ENCODE data around the gene LRRC8E. TPM values are rescaled to one million over a fixed set of nuclear protein-coding genes. Genes with fewer than 3 reads are reported as not detected.

The LRRC8E gene
- total RNA-seq, 1 donor from 2014 or later = 6.6 TPM

GRCh38 chr19:7856679-7857663 lies 31.3 kb upstream of the LRRC8E start:
- H3K4me3 Mint-ChIP-seq (ENCODE audit: unreplicated experiment) = no peak overlapping the region
- no peak overlapping the region for H3K9ac ChIP-seq (ENCODE audit: low read length)
- no peaks in the 10 kb centered on the region for H3K9me3 Mint-ChIP-seq (ENCODE audit: unreplicated experiment)
- H2AFZ ChIP-seq (ENCODE audit: low read depth, low read length) = no peak overlapping the region
- H3K36me3 Mint-ChIP-seq (ENCODE audit: low read depth, unreplicated experiment) = peaks cover 2% of the 10 kb centered on the region
- H3K79me2 ChIP-seq (ENCODE audit: insufficient read depth, low read length) = no peaks in the 10 kb centered on the region
- no peaks in the 10 kb centered on the region for H3K4me1 ChIP-seq (ENCODE audit: insufficient read depth, low read length)
- H3K27me3 Mint-ChIP-seq (ENCODE audit: low read depth, unreplicated experiment) = peaks cover 10% of the 10 kb centered on the region
- H3K9me3 ChIP-seq (ENCODE audit: insufficient read depth, low read depth, low read length) = no peaks in the 10 kb centered on the region
- no peak for FAIRE-seq
- no peaks in the 10 kb centered on the region for H3K27me3 ChIP-seq (ENCODE audit: insufficient read depth, low read length)
- H3K36me3 ChIP-seq (ENCODE audit: insufficient read depth, low read length) = no peaks in the 10 kb centered on the region
- no peak for DNase-seq (ENCODE audit: low read depth)
- no peak overlapping the region for H3K27ac ChIP-seq (ENCODE audit: low read depth, low read length)
- peaks cover 14% of the 10 kb centered on the region for H4K20me1 ChIP-seq (ENCODE audit: insufficient read depth, low read length)
- peaks cover 4% of the 10 kb centered on the region for H3K4me1 Mint-ChIP-seq (ENCODE audit: low read depth, unreplicated experiment)
- no peak overlapping the region for H3K27ac Mint-ChIP-seq (ENCODE audit: unreplicated experiment)
- H3K4me3 ChIP-seq (ENCODE audit: insufficient read depth, low read depth, low read length) = no peak overlapping the region
- no peak for TF ChIP-seq EZH2 (IDR thresholded peaks at IDR 0.05; ENCODE audit: insufficient read depth, low read length)
- no peak for TF ChIP-seq CTCF (IDR thresholded peaks at IDR 0.05; ENCODE audit: insufficient read depth, low read depth, low read length)
- no peak overlapping the region for H3K4me2 ChIP-seq (ENCODE audit: low read length)

GRCh38 chr19:7857727-7858108 lies 30.6 kb upstream of the LRRC8E start:
- no peaks in the 10 kb centered on the region for H3K79me2 ChIP-seq (ENCODE audit: insufficient read depth, low read length)
- no peaks in the 10 kb centered on the region for H3K27me3 ChIP-seq (ENCODE audit: insufficient read depth, low read length)
- no peak overlapping the region for H3K4me2 ChIP-seq (ENCODE audit: low read length)
- no peaks in the 10 kb centered on the region for H3K36me3 ChIP-seq (ENCODE audit: insufficient read depth, low read length)
- H3K4me1 ChIP-seq (ENCODE audit: insufficient read depth, low read length) = no peaks in the 10 kb centered on the region
- Mint-ChIP-seq H3K27me3 (ENCODE audit: low read depth, unreplicated experiment) (peaks cover 10% of the 10 kb centered on the region), H3K4me3 (ENCODE audit: unreplicated experiment) (no peak overlapping the region), H3K9me3 (ENCODE audit: unreplicated experiment) (no peaks in the 10 kb centered on the region), H3K4me1 (ENCODE audit: low read depth, unreplicated experiment) (peaks cover 4% of the 10 kb centered on the region), H3K36me3 (ENCODE audit: low read depth, unreplicated experiment) (peaks cover 2% of the 10 kb centered on the region), H3K27ac (ENCODE audit: unreplicated experiment) (no peak overlapping the region)
- H4K20me1 ChIP-seq (ENCODE audit: insufficient read depth, low read length) = peaks cover 13% of the 10 kb centered on the region
- H3K9me3 ChIP-seq (ENCODE audit: insufficient read depth, low read depth, low read length) = no peaks in the 10 kb centered on the region
- no peak overlapping the region for H3K27ac ChIP-seq (ENCODE audit: low read depth, low read length)
- no peak overlapping the region for H2AFZ ChIP-seq (ENCODE audit: low read depth, low read length)
- FAIRE-seq (no peak), DNase-seq (ENCODE audit: low read depth) (no peak)
- TF ChIP-seq EZH2 (IDR thresholded peaks at IDR 0.05; ENCODE audit: insufficient read depth, low read length) = no peak
- TF ChIP-seq CTCF (IDR thresholded peaks at IDR 0.05; ENCODE audit: insufficient read depth, low read depth, low read length) = no peak
- H3K4me3 ChIP-seq (ENCODE audit: insufficient read depth, low read depth, low read length) = no peak overlapping the region
- no peak overlapping the region for H3K9ac ChIP-seq (ENCODE audit: low read length)

All from astrocyte (in vitro differentiated cells and primary cell).